HG03139 (cell line): ENCODE data around the gene TRAPPC12.
"Not testable (repeated sequence)": the region's sequence is repeated elsewhere in the genome, so short reads cannot be mapped to it uniquely, and the experiment has no call there.

Source experiments
- ATAC-seq: cut with Tn5 transposase; IDR thresholded peaks from one replicate; pipeline ENCODE4 v1.9.1; 2021; ENCODE audit not compliant: unreplicated experiment

Gene TRAPPC12

DNA sequence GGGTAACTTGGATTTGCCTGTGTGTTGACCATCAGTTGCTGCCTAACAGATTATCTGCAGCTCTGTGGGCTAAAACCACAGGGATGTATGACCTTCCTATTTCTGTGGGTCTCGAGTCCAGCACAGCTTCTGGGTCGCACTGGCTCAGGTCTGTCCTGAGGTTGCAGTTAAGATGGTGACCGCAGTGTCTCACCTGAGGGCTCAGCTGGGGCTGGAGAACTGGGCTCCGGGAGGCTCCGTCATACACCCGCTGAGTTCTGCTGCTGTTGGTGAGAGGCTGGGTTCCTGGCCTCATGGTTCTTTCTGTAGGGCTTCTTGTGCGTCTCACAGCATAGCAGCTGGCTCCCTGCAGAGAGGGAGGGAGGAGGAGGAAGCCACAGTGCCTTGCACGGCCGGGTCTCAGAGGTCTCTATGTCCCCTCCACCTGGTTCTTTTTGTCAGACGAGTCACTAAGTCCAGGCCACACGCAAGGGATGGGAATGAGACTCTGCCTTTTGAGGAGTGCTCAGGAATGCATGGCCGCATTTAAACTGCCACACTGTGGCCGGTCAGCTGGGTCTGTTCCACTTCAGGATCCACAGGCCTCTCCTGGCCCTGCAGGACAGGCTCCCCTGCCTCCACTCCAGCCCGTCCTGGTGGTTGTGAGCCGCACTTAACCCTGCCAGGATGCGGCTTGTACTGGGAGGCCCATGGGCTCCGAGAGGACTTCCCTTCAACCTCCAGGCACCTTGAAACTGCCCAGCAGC lies 72.6 kb downstream of the TRAPPC12 start:
- ATAC-seq: no peak

DNA sequence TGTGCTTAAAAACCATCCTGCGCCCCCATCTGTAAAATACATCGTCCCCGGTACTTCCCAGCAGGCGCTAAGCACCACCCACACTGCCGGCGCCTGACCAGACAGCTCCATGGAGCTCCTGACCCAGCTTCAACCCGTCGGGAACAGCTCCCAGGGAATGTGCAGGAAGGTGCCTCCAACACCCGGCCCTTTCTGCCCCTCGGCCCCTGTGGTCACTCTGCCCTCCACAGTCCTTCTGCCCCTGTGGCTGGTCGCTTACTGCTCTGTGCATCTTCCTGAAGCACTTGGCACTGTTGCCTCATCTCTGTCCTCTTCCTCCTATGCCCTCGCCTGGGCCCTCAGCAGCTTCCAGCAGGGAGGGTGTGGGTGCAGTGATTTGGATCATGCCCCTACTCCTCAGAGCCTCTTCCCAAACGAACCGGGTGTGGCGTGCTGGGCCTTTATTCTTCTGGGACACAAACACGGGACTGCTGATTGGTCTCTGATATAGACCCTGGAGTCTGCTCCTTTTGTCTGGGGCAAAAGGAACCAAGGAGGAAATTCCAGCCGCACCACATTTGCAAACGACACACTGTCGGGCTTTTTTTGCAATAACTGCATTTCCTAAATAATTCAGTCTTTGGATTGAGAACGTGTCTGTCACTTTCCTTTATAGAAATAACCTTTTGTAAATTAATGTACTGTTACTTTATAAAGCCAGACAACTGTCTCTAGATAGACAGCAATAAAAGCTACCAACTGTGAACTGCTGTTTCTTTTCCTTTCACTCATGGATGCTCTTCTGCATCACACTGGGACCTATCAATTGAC lies 73.9 kb downstream of the TRAPPC12 start:
- no peak for ATAC-seq

DNA sequence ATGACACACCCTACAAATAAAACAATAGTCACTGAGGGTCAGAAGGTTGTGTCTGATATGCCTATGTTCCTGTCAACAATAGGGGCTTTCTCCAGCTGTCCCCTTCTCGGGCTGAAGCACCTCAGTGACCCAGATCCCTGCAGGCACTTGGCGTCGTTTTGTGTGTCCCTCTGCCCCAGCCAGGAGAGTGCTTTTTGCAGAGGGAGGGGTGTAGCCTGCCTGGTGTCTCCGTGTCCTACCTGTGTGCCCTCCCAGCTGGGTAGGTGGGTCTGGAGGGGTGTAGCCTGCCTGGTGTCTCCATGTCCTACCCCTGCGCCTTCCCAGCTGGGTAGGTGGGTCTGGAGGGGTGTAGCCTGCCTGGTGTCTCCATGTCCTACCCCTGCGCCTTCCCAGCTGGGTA lies 74.5 kb downstream of the TRAPPC12 start:
- ATAC-seq: not testable (repeated sequence)

DNA sequence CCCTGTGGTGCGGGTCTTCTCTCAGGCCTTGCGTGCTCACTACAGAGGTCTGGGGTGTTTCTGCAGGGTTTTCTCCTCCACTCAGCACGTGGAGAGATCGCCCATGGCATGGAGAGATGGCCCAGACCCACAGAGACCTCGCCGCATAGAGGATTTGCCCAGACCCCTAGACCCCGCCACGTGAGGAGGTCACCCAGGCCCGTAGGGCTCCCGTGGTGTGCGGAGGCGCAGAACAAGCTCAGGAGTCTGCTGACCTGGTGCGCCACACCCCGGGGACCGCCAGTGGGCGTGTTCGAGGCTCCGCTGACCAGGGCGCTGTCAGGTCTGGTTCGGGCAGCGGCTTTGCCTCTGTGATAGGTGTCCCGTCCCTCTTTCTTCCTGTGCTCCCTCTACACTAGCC lies 75.3 kb downstream of the TRAPPC12 start:
- ATAC-seq: no peak

DNA sequence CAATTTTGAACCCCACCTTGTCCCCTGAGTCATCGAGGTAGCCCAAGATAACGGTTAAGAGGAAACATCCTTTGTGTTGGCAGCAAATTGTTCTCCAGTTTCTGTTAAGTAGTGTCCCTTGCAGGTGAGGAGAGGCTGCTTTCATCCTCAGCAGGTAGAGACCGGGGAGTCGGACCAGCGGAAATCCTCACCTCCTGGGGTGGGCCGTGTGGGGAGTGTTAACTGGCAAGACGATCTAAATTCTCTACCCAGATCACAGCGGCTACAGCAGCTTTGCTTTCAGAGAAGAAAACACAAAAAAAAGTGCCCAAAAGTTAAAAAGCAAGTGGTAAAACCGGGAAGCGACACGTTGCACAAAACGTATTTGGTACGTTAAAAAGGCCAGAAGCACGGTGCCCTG lies 76.6 kb downstream of the TRAPPC12 start:
- no peak for ATAC-seq

DNA sequence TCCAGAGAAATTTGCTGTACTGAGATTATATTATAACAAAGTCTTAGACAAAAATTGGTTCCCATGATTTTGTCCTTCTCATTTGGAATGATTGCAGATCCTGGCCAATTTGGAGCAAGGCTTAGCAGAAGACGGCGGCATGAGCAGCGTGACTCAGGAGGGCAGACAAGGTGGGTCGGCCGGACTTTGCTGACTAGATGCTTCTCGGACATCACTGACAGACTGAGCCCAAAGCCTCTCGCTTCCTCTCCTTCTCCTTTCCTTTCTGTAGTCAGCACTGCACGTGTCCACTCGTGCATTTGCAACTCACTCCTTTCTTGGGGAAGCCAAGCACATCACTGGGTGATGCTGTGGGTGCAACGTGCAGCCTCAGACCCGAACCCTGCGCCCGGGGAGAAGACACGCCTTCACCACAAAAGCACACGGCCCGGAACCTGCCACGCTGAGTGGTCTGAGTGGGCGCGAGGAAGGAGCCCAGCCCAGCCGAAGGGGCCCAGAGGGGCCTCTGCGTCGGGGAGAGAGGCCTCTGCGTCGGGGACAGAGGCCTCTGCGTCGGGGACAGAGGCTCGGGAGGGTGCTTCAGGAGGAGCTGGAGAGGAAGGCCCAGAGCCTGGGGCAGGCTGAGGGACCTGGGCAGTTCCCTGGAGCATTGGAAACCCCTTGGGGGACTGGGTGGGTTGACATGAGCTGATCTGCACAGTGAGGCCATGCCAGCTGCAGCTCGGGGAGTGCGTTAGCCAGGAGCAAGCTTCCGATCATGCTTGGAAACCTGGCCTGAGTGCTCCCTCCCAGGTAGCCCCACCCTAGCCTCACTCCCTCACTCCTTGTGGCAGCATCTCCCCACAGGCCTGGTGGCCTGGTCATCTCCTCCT lies 78.3 kb downstream of the TRAPPC12 start:
- no peak for ATAC-seq

DNA sequence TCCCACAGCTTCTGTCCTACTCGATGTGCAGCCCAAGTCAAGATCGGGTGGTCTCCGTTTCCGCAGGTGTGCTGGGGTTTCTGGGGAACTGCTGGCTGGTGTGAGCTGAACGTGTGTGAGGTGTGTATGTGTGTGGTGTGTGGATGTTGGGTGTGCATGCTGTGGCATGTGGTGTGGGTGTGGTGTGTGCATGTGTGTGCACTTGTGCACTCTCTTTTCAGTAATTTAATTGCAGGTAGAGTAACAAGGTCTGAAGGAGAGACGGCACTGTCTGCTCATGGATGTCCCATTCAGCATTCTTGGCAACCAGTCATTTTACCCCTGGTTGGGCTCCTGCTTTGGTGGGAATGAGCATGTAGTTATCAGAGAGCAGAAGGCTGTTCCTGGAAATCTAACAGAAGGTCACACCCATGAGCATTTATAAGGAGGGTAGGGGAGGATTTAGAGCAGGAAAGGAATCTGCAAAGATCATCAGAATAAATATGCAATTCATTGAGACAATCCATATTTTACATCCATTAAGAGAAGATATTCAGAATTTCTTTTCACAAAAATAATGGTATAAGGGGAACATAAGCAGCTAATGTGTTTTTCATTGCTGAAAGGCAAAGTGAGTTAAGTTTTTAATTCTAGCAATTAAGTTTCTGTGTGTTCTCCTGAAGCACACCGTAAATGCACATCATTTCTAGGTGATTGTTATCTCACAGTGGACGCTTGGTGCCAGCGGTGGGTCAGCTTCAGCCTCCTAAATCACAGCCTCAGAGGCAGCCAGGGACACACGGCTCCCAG lies 79.1 kb downstream of the TRAPPC12 start:
- no peak for ATAC-seq

DNA sequence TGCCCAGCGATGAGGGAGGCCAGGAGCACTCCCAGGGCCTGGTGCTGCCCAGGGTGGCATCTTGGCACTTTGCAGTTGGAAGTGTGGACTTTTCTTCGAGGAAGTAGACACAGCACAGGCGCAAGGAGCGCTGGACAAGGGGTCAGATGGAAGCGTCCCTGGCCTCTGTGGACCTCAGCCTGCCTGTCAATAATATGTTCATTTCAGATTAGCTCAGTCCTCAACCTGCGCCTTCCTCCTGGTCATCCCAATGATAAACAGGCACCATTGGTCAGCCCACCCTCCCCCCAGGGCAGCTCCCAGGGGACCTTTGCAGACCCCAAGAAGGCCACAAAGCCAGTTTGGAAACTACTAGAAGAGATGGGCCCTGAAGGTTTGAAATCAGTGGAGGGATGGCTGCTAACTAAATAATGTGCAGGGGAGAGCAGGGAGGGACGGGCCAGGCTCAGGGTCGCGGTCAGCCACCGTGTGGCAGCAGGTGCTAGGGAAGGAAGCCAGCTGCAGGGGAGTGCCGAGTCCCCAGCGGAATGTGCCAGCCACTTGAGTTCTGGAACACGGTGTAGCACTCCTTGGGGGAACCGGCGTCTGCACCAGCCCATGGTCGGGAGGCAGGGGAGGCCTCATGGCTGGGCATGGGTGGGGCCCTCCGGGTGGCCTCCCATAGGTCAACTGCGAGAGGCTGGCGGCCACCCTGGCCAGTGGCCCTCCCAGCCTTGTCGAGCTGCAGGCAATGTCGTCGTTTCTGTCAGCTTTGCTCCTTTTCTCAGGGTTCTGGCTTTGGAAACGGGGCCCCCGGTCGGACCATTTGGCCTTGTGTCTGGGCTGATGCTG lies 79.9 kb downstream of the TRAPPC12 start:
- no peak for ATAC-seq

DNA sequence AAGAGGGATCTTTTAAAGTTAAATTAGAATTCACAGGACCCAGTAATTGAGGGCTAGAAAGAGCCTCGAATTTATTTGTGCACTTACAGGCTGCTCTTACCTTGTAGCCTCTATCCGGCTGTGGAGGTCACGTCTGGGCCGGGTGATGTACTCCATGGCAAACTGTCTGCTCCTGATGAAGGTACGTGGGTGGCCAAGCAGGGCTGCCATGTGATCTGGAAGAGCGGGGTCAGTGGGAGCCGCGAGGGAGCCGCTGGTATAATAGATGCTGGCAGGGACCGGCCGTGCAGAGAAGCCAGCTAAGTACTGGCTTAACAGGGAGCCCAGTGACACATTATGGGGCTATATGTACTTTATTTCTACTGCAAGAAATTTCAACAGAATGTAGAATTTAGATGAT lies 80.7 kb downstream of the TRAPPC12 start:
- ATAC-seq: no peak

DNA sequence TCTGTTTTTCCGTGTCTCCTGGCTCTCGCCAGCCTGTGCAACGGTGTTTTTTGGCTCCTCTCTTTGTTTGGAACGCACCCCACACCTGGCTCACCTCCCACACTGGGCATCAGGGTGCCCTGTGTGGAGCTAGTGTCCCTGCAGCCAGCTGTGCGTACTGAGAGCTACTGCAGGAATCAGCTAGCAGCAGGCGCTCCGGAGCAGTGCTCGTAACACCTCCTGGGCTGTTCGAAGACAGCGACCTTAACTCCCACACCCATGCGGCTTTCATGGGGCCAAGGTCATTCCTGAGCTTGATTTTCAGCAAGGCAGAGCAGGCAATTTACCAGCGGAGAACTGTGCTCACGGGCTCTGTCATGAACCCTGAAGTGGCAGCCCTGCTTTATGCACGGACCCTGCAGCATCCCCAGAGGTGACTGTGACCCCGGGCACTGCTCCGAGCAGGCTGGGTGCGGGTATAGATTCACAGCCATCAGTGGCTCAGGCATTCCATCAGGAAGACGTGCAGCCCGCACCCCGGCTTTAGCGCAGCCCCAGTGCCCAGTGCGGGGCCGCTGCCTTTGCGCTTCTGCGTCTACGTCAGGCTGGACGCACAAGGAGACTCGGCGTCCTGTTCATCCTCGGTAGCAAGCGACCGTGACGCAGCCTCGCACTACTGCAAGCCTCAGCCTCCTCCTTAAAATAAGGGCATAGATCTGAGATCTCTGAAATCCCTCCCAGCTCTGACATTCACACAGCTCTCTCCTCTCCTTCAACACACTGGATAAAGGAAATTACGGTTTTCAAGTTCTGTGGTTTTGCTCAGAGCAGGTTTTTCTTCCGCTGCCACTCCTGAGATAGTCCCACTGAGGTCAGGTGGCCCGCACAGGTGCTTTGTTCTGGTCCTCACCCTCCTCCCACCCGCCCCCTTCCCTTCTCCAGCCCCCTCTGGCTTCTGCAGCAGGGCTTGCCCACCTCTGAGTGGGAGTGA lies 81.6 kb downstream of the TRAPPC12 start:
- ATAC-seq: no peak

DNA sequence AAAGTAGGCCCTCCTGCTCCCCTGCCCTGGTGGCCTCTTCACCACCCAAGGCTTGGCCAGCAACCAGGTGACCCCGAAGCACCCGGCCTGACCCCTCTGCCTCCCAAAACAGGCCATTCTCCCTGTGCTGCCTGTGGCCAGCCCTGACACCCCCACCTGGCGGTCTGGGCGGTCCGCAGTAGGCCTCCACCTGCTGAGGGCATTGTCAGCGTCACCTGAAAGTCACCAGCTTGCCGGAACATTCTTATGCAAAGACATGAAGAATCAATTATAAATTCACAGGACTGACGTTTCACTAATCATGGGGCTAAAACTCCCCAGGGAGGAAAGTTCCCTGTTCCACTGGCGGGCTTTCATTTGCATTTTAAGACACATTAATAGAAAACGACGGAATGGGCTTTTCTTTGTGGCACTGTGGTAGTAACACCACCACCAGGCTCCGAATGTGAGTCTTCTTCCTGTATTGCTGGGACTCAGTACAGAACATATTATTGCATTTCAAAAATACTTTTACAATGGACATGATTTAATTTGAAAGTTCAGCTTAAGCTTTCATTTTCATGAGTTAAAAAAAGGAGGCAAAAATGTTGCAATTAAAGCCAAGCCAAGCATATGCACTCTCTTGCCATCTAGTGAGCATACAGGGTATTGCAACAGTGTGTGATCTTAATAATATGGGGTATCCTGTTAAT lies 82.5 kb downstream of the TRAPPC12 start:
- ATAC-seq: peak; percentile 72

DNA sequence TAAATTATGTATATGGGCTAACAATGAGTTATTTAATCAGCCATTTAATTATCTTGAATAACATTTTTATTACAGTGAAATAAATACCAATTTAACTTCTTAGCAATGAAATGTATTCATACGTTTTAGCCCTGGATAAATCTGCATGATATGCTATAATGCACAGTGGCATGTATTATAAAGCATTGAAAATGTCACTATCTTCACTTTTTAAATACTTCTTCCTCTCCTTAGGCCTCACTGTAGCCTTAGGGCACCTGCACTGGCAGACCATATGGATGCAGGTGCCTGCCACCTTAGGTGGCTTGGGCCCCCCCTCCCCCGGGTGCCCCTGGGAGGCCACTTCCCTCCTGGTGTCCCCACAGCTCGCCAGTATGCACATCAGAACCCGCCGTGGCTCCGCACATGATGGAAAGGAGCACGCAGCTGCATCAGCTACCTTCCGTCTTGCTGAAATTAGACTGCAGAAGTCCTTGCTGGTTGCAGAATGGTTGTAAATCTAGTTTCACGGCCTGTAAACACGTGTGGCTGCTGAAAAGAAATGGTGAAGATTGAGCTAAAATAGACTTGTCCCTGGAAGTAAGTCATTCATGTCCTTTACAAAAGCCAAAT lies 83.1 kb downstream of the TRAPPC12 start:
- ATAC-seq: peak; percentile 2

DNA sequence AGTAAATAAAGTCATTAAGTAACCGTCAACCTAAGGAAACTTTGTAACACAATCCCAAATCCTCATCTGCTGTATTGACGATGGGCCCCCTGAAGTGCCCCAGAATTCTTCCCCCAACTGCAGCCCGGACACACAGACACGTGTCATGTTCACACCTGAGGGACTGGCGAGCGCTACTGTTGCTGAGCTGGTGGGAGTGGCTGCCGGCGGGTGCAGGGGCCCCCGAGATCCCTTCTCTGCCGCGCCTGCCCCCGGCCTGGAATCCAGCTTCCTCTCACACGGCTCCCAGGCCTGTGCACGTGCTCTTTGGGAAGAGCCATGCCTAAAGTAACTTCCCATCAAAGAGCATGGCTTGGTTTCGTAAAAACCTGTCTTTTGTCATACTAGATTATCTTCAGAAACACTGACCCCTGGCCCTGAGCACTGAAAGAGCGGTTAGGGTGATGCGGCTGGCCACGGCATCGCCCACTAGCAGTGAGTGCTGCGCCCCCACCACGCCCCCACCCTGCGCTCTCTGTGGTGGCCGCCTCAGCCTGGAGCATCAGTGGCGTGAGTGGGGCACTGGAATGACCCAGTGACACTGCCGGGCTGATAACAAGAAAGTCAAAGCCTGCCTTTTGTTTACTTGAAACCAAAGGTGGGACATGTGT lies 83.8 kb downstream of the TRAPPC12 start:
- ATAC-seq: no peak

DNA sequence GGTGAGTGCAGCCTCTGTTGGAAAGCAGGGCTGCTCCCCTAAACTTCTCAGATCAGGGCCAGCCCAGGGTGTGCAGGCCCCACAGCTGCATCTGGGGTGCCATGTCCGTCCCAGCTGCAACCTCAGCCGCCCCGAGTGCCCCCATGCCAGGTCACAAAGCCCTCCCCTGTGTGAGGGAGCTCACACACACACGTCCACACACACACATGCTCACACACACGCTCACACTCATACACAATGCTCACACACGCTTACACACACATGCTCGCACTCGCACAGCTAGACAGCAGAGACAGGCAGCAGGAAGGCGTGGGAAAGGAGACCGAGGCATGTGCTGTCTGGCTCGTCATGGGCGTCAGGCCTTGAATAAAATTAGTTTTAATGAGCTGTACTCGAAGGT lies 84.5 kb downstream of the TRAPPC12 start:
- ATAC-seq: no peak

DNA sequence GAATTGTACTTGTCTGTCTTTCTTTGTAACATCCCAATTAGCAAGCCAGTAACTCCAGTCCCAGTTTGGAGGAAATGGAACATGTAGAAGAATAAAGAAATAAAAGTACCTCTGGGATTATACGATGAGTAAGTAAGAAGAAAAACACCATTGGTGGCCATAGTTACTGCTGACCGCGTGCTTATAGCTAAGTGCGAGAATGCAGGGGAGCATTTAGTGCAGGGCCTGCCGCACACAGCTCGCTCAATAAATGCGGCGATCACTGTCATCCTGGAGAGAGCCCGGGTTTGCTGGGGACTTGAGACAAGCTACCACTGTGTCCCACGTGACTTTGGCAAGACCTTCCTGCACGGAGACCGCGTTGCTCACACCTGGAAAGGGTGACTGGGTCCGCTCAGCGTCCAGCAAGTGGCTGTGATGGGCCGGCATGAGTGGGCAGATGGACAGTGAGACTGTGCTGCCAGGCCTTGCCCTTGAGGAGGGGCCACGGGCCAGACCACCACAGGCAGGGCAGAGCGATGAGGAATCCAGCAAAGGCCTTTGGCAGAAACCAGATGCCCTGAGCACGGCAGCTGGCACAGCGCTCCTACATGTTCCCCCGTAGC lies 85.0 kb downstream of the TRAPPC12 start:
- no peak for ATAC-seq

DNA sequence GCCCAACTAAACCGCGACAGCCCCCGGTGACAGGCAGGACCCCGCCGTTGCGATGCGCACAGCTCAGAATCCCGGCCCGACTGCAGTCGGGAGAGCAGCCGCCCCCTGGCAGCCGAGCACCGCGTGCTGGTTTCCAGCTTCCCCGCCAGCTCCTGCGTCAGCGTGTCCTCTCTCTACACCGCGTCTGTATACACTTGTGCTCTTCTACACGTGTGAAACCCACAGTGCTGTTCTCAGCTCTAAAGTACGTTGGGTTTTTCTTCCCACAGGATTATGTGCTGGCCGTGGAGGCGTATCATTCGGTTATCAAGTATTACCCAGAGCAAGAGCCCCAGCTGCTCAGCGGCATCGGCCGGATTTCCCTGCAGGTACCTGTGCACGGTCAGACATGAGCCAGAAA lies 85.8 kb downstream of the TRAPPC12 start:
- ATAC-seq: no peak
